HEK293 (cell line): ENCODE measurements around the gene PAX7.

Source experiments
- CTCF ChIP-seq: fragments of 450-650 bp; formaldehyde crosslinking; IDR thresholded peaks from 2 replicates; pipeline ENCODE4 v1.5.1; 2016; ENCODE audit warnings: missing biosample characterization, missing genetic modification characterization
- WT1 ChIP-seq: fragments of 450-650 bp; formaldehyde crosslinking; IDR thresholded peaks from 2 replicates; pipeline ENCODE4 v1.5.1; 2016; ENCODE audit warnings: missing biosample characterization, missing genetic modification characterization
- ZFP37 ChIP-seq: fragments of 450-650 bp; formaldehyde crosslinking; IDR thresholded peaks from 2 replicates; pipeline ENCODE4 v1.5.1; 2016; ENCODE audit warnings: missing biosample characterization, missing genetic modification characterization
- ZNF398 ChIP-seq: fragments of 450-650 bp; formaldehyde crosslinking; IDR thresholded peaks from 2 replicates; pipeline ENCODE4 v1.5.1; 2017; ENCODE audit warnings: missing biosample characterization, missing genetic modification characterization
- ZNF518A ChIP-seq: fragments of 450-650 bp; formaldehyde crosslinking; conservative IDR thresholded peaks from 2 replicates; pipeline ENCODE4 v1.5.1; 2016; ENCODE audit warnings: low read depth, missing biosample characterization, missing genetic modification characterization
- ZNF521 ChIP-seq: fragments of 450-650 bp; formaldehyde crosslinking; IDR thresholded peaks from 2 replicates; pipeline ENCODE4 v1.5.1; 2017; ENCODE audit warnings: missing biosample characterization, mild to moderate bottlenecking, missing genetic modification characterization
- ZNF791 ChIP-seq: fragments of 450-650 bp; formaldehyde crosslinking; IDR thresholded peaks from 2 replicates; pipeline ENCODE4 v1.5.1; 2016; ENCODE audit warnings: missing biosample characterization, missing genetic modification characterization

GRCh38 chr1:18725231-18725895, 94.7 kb downstream of the PAX7 start:
- TF ChIP-seq ZNF791 (tag by site-specific recombination), result no peak
- TF ChIP-seq CTCF (tag by site-specific recombination), result no peak
- TF ChIP-seq WT1 (tag by site-specific recombination), result no peak
- TF ChIP-seq ZNF398 (tag by site-specific recombination), result no peak
- no peak for TF ChIP-seq ZNF521
- no peak for TF ChIP-seq ZNF518A
- no peak for TF ChIP-seq ZFP37 (tag by site-specific recombination)
